Muscle of back (tissue), 11 donors: Measurements from ENCODE around the gene OTUD1. TPM values are rescaled to one million over a fixed set of nuclear protein-coding genes. Genes with fewer than 3 reads are reported as not detected.

Experiments used
- DNase-seq, 3 donors: peaks; one replicate each; pipeline versions ENCODE4 v3.0.0 to v3.0.0-alpha.2; 2013
- polyA plus RNA-seq, 10 donors: library from polyadenylated mRNA; unstranded; fragments of 120-200 nt; gene quantifications; one replicate each; pipeline ENCODE4 v1.2.1, GENCODE V29; 2013; ENCODE audit not compliant: insufficient read length in 10 of 10

OTUD1 gene
- polyA plus RNA-seq, 10 donors: 13.5 to 239 (median 72.2) TPM

- DNase-seq: no peak
Measured at GRCh38 chr10:23459308-23459939, 20.5 kb downstream of the OTUD1 start.

DNA sequence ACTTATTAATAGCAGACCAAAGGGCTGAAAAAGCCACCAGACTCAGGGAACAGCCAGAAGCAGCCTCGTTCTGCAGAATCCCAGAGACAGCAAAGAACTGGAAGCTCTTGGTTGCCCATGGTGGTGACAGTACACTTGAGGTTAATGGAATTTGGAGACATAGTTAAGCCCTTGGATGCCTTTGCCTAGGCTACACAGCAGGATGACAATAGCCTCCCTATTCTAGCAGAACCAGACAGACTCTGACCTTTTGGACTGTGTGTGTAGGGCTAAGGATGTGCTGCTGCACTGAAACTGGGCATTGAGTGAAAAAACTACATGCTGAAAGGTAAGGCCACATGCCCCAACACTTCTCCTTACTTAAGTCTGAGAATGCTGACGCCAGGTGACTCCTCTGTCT lies 22.7 kb downstream of the OTUD1 start:
- no peak for DNase-seq

DNA sequence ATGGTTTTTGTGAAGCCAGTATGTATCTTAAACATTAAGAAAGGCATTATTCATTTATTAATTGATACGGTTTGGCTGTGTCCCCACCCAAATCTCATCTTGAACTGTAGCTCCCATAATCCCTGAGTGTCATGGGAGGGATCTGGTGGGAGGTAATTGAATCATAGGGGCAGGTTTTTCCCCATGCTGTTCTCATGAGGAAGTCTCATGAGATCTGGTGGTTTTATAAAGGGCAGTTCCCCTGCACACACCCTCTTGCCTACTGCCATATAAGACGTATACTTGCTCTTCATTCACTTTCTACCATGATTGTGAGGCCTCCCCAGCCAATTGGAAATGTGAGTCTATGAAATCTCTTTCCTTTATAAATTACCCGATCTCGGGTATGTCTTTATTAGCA lies 28.1 kb downstream of the OTUD1 start:
- DNase-seq: no peak

DNA sequence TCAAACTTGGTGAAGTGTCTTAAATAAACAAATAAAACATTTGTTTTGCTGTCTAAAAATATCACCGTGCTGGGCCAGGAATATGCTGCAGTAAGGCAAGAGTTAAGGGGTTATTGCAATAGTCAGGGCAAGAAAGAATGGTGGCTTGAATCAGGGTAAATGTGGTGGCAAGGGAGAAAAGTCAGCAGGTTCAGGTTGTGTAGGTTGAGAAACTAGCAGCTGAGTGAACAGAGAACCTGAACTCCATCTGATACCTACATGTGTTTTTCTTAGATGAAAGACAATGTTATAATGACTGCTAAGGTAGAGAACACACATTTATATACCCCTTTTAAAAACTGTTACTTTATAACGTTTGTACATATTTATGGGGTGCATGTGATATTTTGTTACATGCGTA lies 28.7 kb downstream of the OTUD1 start:
- DNase-seq: no peak

GRCh38 chr10:23469596-23470237 lies 30.8 kb downstream of the OTUD1 start:
- peak in 1 of 3 donors; percentile 16 for DNase-seq

DNA sequence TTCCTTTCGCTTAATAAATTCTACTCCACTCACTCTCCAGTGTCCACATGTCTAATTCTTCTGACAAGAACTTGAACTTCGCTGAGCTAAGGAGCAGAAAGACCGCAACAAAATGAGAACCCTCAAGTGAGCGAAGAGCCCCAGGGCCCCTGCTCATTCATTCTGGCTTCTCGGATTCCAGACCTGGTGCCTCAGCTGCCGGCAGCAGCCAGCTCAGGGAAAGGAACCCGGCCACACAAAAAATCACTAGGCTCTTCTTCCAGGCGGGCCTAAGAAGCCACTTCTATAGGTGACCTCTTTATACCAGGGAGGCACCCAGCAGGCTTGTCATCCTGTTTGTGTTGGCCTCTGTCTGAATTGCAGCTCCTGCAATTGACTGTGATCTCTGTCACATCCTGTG lies 33.3 kb downstream of the OTUD1 start:
- DNase-seq: no peak

- DNase-seq: no peak
Measured at GRCh38 chr10:23474081-23474480, 35.2 kb downstream of the OTUD1 start.

DNA sequence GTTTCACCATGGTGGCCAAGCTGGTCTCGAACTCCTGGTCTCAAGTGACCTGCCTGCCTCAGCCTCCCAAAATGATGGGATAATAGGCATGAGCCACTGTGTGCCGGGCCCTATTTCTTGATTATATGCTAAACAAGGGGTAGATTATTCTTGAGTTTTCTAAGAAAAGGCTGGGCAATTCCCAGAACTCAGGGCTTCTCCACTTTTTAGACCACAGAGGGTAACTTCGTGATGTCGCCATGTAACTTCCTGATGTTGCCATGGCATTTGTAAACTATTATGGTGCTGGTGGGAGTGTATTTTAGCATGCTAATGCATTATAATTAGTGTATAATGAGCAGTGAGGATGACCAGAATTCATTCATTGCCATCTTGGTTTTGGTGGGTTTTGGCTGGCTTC lies 35.8 kb downstream of the OTUD1 start:
- DNase-seq: no peak

- no peak for DNase-seq
Measured at GRCh38 chr10:23478570-23478969, 39.7 kb downstream of the OTUD1 start.

DNA sequence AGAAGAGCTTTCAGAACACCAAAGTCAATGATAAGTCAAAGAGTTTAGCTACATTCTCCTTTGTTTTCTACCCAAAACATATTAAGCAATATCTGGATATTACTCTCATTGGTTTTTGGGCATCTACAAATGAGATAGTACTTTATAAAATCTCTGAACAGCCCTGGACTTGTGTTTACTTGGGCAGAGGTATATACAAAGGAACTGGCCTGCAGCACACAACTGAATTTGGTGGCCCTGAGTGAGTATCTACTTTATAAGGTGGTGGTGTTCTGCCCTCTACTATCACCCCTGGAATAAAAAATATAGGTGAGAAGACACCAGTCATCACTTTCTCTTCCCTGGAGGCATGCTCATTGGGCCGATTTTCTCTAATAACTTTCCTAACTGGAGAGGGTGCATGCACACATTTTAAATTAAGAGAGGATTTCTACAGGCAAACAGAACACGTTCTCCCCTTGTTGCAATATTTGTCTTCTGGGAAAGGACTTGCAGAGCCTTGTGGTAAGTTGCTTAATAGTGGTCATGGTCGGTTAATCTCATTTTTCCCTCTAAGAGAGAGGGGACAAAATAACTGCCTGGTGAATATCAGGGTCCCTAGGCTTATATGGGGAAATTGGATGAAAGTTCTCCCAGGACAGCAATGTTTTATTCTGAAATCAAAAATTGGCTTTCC lies 41.1 kb downstream of the OTUD1 start:
- no peak for DNase-seq

DNA sequence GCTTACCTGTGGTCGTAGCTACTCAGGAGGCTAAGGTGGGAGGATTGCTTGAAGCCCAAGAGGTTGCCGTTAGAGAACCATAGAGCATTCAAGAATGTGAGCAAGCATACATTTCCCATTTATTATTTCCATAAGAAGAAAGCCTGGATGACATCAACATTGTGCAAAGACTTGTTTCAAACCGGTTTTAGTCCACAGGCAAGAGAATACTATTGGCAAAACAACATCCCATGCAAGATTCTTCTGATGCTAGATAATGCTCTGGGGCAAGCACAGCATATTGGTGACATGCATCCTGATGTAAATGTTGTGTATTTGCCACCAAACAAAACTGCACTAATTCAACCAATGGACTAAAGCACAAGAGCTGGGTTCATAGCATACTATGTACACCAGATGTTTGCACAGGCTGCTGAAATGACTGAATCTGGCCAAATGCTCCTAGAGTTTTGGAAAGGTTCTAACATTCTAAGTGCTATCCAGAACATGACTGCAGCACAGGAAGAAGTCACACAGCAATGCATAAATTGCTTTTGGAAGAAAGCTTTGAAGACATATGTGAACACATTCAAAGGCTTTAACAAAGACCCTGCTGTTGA lies 42.6 kb downstream of the OTUD1 start:
- no peak for DNase-seq

- no peak for DNase-seq
Measured at GRCh38 chr10:23490115-23490514, 51.2 kb downstream of the OTUD1 start.

Other genes starting within 250 kb of the OTUD1 start
- not detected for gene PTF1A, start 246.8 kb upstream of the OTUD1 start, polyA plus RNA-seq
- under 1 TPM; 0.17 to 0.26 (median 0.19) TPM for gene C10orf67, start 94.3 kb upstream of the OTUD1 start, polyA plus RNA-seq